SH-SY5Y (cell line): Measurements from ENCODE around the gene EEIG2.

ENCODE experiments used
- GATA2 ChIP-seq: IDR thresholded peaks from 2 replicates; pipeline ENCODE4 v1.6.1; 2011; ENCODE audit warnings: mild to moderate bottlenecking, low read depth, low read length
- GATA3 ChIP-seq: IDR thresholded peaks from 2 replicates; pipeline ENCODE4 v1.6.1; 2011; ENCODE audit warnings: low read depth, mild to moderate bottlenecking, low read length, moderate library complexity

- no peak for TF ChIP-seq GATA2
- TF ChIP-seq GATA3 = no peak
Measured at GRCh38 chr1:108563808-108564207, 3.9 kb downstream of the EEIG2 start.
